Retinal pigment epithelial cell (primary cell): ENCODE results near the gene GIPC2.
"Not testable (repeated sequence)": the region's sequence is repeated elsewhere in the genome, so short reads cannot be mapped to it uniquely, and the experiment has no call there.

ENCODE experiments used
- DNase-seq: peaks from one replicate; pipeline ENCODE4 v3.0.0-alpha.2; 2010; ENCODE audit warnings: low read depth
- H3K4me3 ChIP-seq: 2 replicates; pipeline ENCODE4 v1.5.1; 2011; ENCODE audit warnings: mild to moderate bottlenecking, low read length, control low read depth, moderate library complexity
- TF ChIP-seq, protein P1 (sequence below): conservative IDR thresholded peaks from 2 replicates; pipeline ENCODE4 v1.5.1; 2011; ENCODE audit warnings: low read depth, low read length, control low read depth, inconsistent platforms

Gene GIPC2

DNA sequence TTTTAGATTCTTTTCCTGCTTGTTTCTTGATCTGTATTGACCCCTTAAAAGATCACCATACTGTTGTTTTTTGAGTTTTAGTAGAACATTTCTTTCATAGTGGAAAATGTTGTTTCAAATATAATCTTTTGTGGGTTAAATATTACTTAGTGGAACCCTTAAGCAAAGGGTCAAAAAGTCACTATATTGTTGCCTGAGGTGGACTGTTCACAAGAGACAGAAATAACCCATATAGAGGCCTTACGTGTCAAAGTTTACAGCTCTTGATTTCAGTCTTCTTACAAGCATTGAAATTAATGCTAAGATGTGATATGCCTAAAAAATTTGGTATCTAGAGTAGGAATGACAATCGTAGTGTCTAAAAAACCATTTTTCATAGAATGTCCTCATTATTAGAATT is 34.7 kb upstream of the GIPC2 start:
- no peak overlapping the region for H3K4me3 ChIP-seq
- TF ChIP-seq, protein P1, sequence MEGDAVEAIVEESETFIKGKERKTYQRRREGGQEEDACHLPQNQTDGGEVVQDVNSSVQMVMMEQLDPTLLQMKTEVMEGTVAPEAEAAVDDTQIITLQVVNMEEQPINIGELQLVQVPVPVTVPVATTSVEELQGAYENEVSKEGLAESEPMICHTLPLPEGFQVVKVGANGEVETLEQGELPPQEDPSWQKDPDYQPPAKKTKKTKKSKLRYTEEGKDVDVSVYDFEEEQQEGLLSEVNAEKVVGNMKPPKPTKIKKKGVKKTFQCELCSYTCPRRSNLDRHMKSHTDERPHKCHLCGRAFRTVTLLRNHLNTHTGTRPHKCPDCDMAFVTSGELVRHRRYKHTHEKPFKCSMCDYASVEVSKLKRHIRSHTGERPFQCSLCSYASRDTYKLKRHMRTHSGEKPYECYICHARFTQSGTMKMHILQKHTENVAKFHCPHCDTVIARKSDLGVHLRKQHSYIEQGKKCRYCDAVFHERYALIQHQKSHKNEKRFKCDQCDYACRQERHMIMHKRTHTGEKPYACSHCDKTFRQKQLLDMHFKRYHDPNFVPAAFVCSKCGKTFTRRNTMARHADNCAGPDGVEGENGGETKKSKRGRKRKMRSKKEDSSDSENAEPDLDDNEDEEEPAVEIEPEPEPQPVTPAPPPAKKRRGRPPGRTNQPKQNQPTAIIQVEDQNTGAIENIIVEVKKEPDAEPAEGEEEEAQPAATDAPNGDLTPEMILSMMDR, result no peak
- no peak for DNase-seq

DNA sequence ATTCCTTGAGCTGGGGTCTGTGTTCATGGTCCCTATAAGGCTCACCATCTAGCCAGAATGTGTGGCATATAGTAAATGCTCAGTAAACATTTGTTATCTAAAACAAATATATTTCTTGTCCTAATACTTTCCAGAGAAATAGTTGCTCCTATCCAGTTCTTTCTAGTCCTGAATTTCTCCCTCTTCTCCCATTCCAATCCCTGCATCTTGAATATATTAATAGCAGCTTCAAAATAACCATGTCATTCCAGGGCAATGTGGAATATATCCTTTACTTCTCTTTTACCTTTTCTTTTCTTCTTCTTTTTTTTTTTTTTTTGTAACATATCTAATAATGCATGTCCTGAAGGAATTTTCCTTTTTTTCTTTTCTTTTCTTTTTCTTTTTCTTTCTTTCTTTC is 30.6 kb upstream of the GIPC2 start:
- TF ChIP-seq, protein P1, result no peak
- no peak overlapping the region for H3K4me3 ChIP-seq
- DNase-seq, result no peak

DNA sequence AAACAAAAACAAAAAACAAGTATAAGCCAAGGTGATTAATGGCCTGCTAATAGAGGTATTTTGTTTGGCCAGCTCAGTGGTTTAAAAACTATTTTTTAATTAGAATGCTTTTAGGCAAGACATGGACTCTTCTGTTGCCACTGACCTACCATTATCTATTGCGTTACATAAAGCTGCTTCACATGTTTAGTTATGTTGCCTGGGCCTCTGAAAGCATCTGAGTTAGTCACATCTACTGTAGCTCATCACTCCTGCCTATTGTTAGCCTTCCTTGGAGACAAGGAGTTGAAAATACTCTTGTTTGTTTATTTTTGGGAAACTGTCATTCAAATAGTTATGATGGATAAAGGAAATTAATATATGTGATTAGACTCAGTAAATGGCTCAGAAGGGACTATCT is 26.7 kb upstream of the GIPC2 start:
- DNase-seq, result no peak
- no peak overlapping the region for H3K4me3 ChIP-seq
- TF ChIP-seq, protein P1, result no peak

DNA sequence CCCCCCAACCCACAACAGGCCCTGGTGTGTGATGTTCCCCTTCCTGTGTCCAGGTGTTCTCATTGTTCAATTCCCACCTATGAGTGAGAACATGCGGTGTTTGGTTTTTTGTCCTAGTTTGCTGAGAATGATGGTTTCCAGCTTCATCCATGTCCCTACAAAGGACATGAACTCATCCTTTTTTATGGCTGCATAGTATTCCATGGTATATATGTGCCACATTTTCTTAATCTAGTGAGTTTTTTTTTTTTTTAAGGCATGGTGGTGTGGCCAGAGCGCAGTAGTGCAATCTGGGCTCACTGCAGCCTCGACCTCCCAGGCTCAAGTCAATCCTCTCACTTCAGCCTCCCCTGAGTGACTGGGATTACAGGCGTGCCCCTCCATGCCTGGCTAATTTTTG is 24.6 kb upstream of the GIPC2 start:
- DNase-seq, H3K4me3 ChIP-seq: not testable (repeated sequence)

DNA sequence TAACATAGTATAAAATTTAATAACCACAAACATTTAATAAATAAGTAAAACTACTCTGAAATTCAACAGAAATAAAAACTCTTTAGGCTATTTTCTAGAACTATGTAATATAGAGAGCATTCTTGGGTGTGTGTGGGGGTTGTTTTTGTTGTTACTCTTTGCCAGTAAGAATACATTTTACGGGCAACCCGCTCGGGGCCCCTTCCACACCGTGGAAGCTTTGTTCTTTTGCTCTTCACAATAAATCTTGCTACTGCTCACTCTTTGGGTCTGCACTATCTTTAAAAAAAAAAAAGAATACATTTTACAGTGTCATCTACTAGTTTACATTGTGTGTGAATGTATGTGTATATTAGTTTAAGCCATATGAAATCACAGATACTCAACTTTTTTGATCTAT is 16.0 kb upstream of the GIPC2 start:
- TF ChIP-seq, protein P1, result no peak
- no peak overlapping the region for H3K4me3 ChIP-seq
- no peak for DNase-seq

DNA sequence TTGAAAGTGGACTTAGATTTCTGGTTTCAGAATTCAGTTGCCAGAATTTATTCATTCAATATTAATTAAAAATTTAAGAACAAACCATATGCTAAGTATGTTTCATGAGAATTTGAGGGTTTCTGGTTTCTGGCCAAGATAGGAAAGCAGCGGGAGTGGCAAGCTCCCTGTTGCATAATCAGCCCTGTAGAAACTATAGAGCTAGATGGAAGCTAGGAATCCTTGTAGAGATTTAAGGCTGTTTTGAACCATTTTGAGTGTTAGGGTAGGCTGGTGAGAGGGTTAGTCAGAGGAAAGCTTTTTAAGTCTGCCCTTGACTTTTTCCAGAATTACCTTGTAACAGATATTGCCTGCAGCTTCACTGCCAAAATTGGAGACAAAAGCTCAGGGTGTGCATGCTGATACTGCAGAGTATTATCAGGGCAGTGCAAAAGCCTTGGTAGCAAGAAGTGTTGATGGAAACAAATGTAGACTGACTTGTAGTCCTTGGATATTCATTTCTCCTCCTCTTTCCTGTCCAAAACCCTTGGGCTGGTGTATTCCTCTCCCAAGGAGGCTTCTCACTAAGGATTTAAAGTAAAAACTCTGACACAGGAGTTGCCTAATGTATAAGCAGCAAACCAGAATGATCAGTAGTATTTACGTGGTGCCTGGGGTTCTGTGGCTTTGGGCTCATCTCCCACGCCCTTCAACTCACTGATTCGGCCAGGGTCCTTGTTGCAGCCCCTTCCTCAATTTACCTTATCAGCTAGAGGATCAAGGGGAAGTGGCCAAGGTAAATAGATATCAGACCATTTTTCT is 12.6 kb upstream of the GIPC2 start:
- no peak overlapping the region for H3K4me3 ChIP-seq
- TF ChIP-seq, protein P1, result no peak
- no peak for DNase-seq

DNA sequence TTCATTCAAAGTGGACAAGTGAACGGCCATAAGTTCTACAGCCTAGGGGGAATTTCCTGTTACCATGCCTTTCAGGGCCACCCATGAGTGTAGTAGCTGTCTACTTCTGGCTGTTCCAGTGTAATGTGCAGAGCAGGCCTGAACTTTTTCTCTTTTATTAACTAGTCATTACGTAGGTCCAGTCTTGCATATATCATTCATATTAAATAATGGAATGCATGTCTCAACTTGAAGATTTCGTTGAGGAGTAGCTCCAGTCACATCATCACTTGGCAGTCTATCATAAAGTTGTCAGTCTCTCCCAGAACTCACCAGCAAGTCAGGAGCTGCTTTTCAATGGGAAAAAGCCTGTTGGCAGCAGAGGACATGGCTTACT is 12.0 kb upstream of the GIPC2 start:
- no peak for DNase-seq
- no peak overlapping the region for H3K4me3 ChIP-seq
- TF ChIP-seq, protein P1, result no peak
